ENCODE data around the gene CSTF1.

DNA sequence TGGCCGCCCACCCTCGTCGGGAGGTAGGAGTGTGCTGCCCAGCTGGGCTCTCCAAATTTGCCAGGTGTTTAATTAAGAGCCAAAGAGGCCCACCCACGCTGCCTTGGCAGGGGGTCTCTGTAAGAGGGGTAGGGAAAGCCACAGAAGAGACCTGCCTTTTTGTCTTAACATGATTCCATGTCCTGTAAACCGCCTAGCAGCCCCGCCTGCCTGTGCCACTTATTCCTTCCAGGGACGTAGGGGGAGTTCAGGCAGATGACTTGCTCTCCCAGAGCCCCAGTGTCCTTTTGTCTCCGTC lies 31.6 kb upstream of the CSTF1 start:
- TF ChIP-seq POLR2A (IDR thresholded peaks at IDR 0.05; ENCODE audit: low read length) (no peak), GATA1 (IDR thresholded peaks at IDR 0.05; ENCODE audit: low read depth, low read length) (no peak)

All from erythroblast (primary cell).